MM.1S (cell line): ENCODE results near the gene SEC22C.

Experiments
- CTCF ChIP-seq: fragments of 300-600 bp; sonication (generic); IDR thresholded peaks from 2 replicates; pipeline ENCODE4 v1.5.1; 2016; ENCODE audit warnings: antibody characterized with exemption, low read length, mixed read lengths
- EZH2 ChIP-seq: fragments of 300-600 bp; sonication (generic); optimal IDR thresholded peaks from 2 replicates; pipeline ENCODE3; 2017; ENCODE audit warnings: low read depth, mild to moderate bottlenecking, antibody characterized with exemption, low read length, mixed read lengths
- EZH2phosphoT487 ChIP-seq: fragments of 300-600 bp; sonication (generic); IDR thresholded peaks from 2 replicates; pipeline ENCODE4 v1.6.1; 2018; ENCODE audit warnings: antibody characterized with exemption, low read length

- TF ChIP-seq CTCF (no peak), EZH2 (no peak), EZH2phosphoT487 (no peak)
Measured at GRCh38 chr3:42549131-42549530, 32.6 kb downstream of the SEC22C start.
